ENCODE data around the gene WNK4. TPM values are rescaled to one million over a fixed set of nuclear protein-coding genes. Genes with fewer than 3 reads are reported as not detected.

The WNK4 gene
- total RNA-seq, 1 donor from 2014 or later, result 0.16 TPM

DNA sequence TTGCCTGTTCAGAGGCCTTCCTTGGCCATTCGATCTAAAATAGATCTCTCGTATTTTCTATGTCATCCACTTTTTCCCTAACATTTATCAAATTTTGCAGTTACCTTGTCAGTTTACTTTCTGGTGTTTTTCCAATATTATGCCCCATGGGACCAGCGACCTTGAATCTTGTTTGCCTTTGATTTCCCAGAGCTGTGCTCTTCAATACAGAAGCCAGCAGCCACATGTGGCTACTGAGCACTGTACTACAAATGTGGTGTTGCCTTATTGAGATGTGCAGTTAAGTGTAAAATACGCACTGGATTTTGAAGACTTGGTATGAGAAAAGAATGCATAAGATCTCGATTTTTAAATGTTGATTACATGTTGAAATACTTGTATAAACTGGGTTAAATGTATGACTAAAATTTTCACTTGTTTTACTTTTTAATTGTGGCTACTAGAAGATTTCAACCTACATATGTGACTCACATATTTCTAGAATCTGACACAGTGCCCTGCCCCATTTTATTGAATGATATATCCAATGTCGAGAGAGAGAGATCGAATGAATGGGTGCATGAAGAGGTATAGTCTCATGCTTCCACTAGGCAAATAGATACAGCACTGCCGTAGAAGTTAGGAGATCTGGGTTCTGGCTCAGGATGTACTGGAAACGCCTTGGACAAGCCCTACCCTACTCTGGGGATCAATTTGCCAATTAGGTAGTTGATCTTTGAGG, 52.0 kb downstream of the WNK4 start:
- TF ChIP-seq, protein P1, sequence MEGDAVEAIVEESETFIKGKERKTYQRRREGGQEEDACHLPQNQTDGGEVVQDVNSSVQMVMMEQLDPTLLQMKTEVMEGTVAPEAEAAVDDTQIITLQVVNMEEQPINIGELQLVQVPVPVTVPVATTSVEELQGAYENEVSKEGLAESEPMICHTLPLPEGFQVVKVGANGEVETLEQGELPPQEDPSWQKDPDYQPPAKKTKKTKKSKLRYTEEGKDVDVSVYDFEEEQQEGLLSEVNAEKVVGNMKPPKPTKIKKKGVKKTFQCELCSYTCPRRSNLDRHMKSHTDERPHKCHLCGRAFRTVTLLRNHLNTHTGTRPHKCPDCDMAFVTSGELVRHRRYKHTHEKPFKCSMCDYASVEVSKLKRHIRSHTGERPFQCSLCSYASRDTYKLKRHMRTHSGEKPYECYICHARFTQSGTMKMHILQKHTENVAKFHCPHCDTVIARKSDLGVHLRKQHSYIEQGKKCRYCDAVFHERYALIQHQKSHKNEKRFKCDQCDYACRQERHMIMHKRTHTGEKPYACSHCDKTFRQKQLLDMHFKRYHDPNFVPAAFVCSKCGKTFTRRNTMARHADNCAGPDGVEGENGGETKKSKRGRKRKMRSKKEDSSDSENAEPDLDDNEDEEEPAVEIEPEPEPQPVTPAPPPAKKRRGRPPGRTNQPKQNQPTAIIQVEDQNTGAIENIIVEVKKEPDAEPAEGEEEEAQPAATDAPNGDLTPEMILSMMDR (IDR thresholded peaks at IDR 0.05), result no peak
- Mint-ChIP-seq H3K9me3 (ENCODE audit: unreplicated experiment) (no peaks in the 10 kb centered on the region), H3K4me3 (ENCODE audit: unreplicated experiment) (peak overlapping the region; percentile 93), H3K36me3 (ENCODE audit: unreplicated experiment) (peaks cover 6% of the 10 kb centered on the region), H3K27me3 (ENCODE audit: unreplicated experiment) (peaks cover 20% of the 10 kb centered on the region), H3K4me1 (ENCODE audit: unreplicated experiment) (peaks cover 20% of the 10 kb centered on the region), H3K27ac (ENCODE audit: unreplicated experiment) (peak overlapping the region; percentile 97)
- DNase-seq (ENCODE audit: extremely low spot score, unreplicated experiment), result no peak

DNA sequence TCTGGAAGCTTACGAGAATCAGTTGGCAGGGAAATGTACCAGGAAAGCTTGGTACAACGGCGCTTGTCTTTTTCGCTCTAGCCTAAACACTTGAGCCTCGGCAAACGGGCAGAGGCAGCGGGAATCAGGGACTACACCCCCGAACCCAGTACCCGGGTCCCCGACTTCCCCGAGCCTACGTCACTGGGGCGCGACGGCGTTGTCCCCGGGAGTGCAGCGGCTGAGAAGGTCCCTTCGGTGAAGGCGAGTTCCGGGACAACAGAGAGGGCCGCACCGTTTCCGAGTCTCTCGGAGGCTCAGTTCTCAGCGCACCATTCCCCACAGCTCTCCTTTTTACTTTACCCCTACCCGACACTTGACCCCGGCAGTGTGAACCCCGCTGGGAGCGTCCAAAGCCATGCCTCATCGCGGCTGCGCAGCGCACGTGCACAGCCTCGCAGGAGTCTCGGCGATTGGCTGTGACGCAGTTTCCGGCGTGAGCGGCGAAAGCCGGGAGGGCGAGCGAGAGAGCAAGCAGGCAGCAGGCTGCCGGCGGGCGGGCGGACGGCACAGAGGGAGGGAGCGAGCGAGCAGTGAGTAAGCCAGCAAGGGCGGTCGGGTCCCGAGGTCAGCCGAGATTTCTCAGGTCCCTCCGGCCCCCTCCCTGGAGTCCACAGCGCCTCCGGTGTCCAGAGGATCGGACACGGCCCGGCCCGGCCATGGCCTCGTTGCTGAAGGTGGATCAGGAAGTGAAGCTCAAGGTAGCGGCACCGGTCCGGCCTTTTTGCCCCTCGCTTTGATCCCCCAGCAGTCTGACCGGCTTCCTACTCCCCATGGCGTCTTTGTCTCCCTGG, 52.7 kb downstream of the WNK4 start, which contains the start of gene PSME3:
Gene PSME3 (plus strand): TSS at position 464 of the 833 bp plus-strand sequence. CDS start 235 bp downstream, at position 699.
- peaks cover 11% of the 10 kb centered on the region for H3K36me3 Mint-ChIP-seq (ENCODE audit: unreplicated experiment)
- TF ChIP-seq, protein P1 (IDR thresholded peaks at IDR 0.05), result no peak
- H3K4me1 Mint-ChIP-seq (ENCODE audit: unreplicated experiment), result peaks cover 20% of the 10 kb centered on the region
- H3K9me3 Mint-ChIP-seq (ENCODE audit: unreplicated experiment), result no peaks in the 10 kb centered on the region
- peak within 1 kb of the TSS; percentile 93 for H3K4me3 Mint-ChIP-seq (ENCODE audit: unreplicated experiment)
- DNase-seq (ENCODE audit: extremely low spot score, unreplicated experiment), result peak; percentile 94
- H3K27me3 Mint-ChIP-seq (ENCODE audit: unreplicated experiment), result peaks cover 12% of the 10 kb centered on the region
- peak within 1 kb of the TSS; percentile 97 for H3K27ac Mint-ChIP-seq (ENCODE audit: unreplicated experiment)

DNA sequence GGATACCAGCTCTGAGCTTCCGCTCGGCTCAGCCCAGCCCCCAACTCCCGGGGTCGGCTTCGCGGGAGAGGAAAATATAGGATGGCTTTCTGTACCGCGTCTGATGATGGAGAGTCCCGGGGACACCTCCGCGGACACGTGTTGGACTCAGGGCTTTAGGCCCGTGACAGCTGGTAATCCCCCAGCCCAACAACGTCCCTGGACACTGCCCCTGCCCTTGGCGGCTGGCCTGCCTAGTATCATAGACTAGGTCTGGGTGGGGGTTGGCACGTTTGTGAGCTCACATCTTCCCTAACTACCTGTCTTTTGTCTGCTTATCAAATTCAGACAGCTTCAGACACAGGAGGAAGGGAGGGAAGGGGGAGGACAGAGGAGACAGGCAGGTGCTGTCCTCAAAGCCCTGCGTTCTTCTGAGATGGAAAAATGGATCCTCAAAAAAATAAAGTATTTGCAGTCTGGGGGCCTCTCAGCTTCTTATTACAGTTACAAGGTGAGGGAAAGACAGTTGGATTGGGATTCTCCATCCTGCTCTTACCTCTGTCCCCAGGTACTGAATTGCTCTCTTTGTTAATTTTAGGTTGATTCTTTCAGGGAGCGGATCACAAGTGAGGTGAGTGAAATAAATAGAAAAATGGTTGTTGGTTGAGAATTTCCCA, 53.5 kb downstream of the WNK4 start:
- TF ChIP-seq, protein P1 (IDR thresholded peaks at IDR 0.05), result no peak

DNA sequence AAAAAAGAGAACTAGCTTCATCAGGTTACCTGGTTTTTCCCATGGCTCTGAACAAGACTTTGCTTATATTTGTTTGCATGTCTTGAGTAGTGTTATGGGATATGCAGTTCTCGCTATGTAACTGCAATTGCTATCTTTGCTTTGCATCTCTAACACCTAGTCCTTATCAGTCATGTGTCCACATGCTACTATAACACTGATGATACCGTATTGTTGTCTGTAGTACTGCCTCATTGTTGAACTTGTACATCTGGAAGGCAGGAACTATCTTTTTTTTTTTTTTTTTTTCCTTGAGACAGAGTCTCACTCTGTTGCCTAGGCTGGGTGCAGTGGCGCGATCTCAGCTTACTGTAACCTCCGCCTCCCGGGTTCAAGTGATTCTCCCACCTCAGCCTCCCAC, 55.3 kb downstream of the WNK4 start:
- no peak overlapping the region for H3K27ac Mint-ChIP-seq (ENCODE audit: unreplicated experiment)
- peaks cover 21% of the 10 kb centered on the region for H3K36me3 Mint-ChIP-seq (ENCODE audit: unreplicated experiment)
- peaks cover 20% of the 10 kb centered on the region for H3K4me1 Mint-ChIP-seq (ENCODE audit: unreplicated experiment)
- TF ChIP-seq, protein P1 (IDR thresholded peaks at IDR 0.05), result no peak
- no peak for DNase-seq (ENCODE audit: extremely low spot score, unreplicated experiment)
- H3K4me3 Mint-ChIP-seq (ENCODE audit: unreplicated experiment), result no peak overlapping the region
- no peaks in the 10 kb centered on the region for H3K9me3 Mint-ChIP-seq (ENCODE audit: unreplicated experiment)
- H3K27me3 Mint-ChIP-seq (ENCODE audit: unreplicated experiment), result no peaks in the 10 kb centered on the region

More for the DNA sequence above, 53.5 kb downstream of the WNK4 start:
- peaks cover 20% of the 10 kb centered on the region for H3K4me1 Mint-ChIP-seq (ENCODE audit: unreplicated experiment)
- peaks cover 14% of the 10 kb centered on the region for H3K36me3 Mint-ChIP-seq (ENCODE audit: unreplicated experiment)
- no peak for DNase-seq (ENCODE audit: extremely low spot score, unreplicated experiment)
- peak overlapping the region; percentile 97 for H3K27ac Mint-ChIP-seq (ENCODE audit: unreplicated experiment)
- peaks cover 5% of the 10 kb centered on the region for H3K27me3 Mint-ChIP-seq (ENCODE audit: unreplicated experiment)
- peak overlapping the region; percentile 93 for H3K4me3 Mint-ChIP-seq (ENCODE audit: unreplicated experiment)
- H3K9me3 Mint-ChIP-seq (ENCODE audit: unreplicated experiment), result no peaks in the 10 kb centered on the region
